AG04449 (cell line): ENCODE results near the gene C5orf15.

Source experiments
- CTCF ChIA-PET: fragments of 350-600 bp; formaldehyde crosslinking; extraction: SDS; loops from one replicate; lab custom pipeline; 2021; ENCODE audit warnings: antibody characterized with exemption; lab: Yijun Ruan, JAX
- POLR2A ChIA-PET: fragments of 400-600, 350-600 bp; formaldehyde crosslinking; extraction: SDS; loops from one replicate; lab custom pipeline; 2020; ENCODE audit warnings: antibody characterized with exemption, inconsistent platforms; lab: Yijun Ruan, JAX
- DNase-seq: peaks from one replicate; pipeline ENCODE4 v3.0.0-alpha.2; 2010; ENCODE audit warnings: low read depth, low spot score
- H3K4me3 ChIP-seq: 2 replicates; pipeline ENCODE4 v1.5.1; 2011; ENCODE audit warnings: low read depth, mild to moderate bottlenecking, control low read depth, low read length
- CTCF ChIP-seq: IDR thresholded peaks from one replicate; pipeline ENCODE4 v1.5.1; 2011; ENCODE audit warnings: mild to moderate bottlenecking, moderate library complexity, low read length, control low read depth, inconsistent platforms; ENCODE audit not compliant: insufficient read depth; ENCODE audit errors: missing control alignments

Gene C5orf15

GRCh38 chr5:133924221-133924920, 44.1 kb downstream of the C5orf15 start:
- no peak for TF ChIP-seq CTCF
- no peak overlapping the region for H3K4me3 ChIP-seq
- DNase-seq = no peak
- ChIA-PET CTCF (interaction anchor here (0.8 kb wide), 1 partner anchor 55 kb away, joined by 3 read pairs; no protein-coding TSS in a partner anchor), POLR2A (no interaction called here)

GRCh38 chr5:133921979-133922378, 46.4 kb downstream of the C5orf15 start:
- no peak for DNase-seq
- ChIA-PET CTCF (no interaction called here), POLR2A (no interaction called here)
- H3K4me3 ChIP-seq = no peak overlapping the region
- no peak for TF ChIP-seq CTCF

- CTCF ChIA-PET = no interaction called here
- no peak for DNase-seq
- POLR2A ChIA-PET = no interaction called here
- TF ChIP-seq CTCF = no peak
- H3K4me3 ChIP-seq = no peak overlapping the region
Observed at GRCh38 chr5:133921069-133921468, 47.4 kb downstream of the C5orf15 start.

GRCh38 chr5:133919148-133920136, 49.0 kb downstream of the C5orf15 start:
- ChIA-PET CTCF (no interaction called here), POLR2A (no interaction called here)
- H3K4me3 ChIP-seq = no peak overlapping the region
- TF ChIP-seq CTCF = no peak
- no peak for DNase-seq

GRCh38 chr5:133918731-133919130, 49.7 kb downstream of the C5orf15 start:
- ChIA-PET CTCF (no interaction called here), POLR2A (no interaction called here)
- no peak overlapping the region for H3K4me3 ChIP-seq
- no peak for DNase-seq
- TF ChIP-seq CTCF = no peak

DNA sequence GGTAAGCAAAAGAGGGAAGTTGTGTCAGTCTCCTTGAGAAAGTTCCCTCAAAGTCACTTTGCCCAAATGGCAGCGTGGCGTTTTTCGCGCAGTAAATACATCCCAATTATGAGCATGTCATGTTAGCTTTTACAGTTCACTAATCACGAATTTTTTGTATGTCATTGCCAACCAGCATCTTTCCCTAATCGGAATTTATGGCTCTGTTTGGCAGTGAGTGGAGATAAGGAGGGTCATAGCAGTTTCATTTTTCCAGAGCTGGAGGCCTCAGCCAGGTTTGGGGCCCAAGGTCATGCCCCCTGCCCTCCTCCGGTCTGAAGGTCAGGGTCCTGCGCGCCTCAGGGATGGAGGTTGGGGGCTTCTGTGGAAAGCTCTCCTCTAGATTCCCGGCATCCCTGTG, 50.1 kb downstream of the C5orf15 start:
- H3K4me3 ChIP-seq = no peak overlapping the region
- POLR2A ChIA-PET = no interaction called here
- CTCF ChIA-PET = no interaction called here
- DNase-seq = no peak
- no peak for TF ChIP-seq CTCF
